Heart left ventricle (tissue), 13 donors: ENCODE data around the gene CAPN11.

ENCODE experiments used
- CTCF ChIP-seq, 12 donors: fragments of 200-600 bp; sonication (generic) in 4 of 12; IDR thresholded peaks; one replicate each; pipeline versions ENCODE4 v1.5.0 to v1.8.0; 2018 to 2022; ENCODE audit warnings: antibody characterized with exemption in 12 of 12, mild to moderate bottlenecking in 5 of 12
- POLR2A ChIP-seq, 2 donors: fragments of 450-650 bp; IDR thresholded peaks; one replicate each; pipeline ENCODE4 v1.6.1; 2017; ENCODE audit warnings: antibody characterized with exemption in 2 of 2, mild to moderate bottlenecking in 2 of 2, moderate library complexity in 2 of 2
- donor health status: ischemic (EF 13 %, LVEDD 7.1; RV severe dilation, severe dysfunction).
- donor health status: DM: no; HTN: yes; CAD: no.
- donor health status: DM: no; HTN: no; CAD: no.
- donor health status: ischemic (EF 25% LVEDD 6.9; RV normal size, moderate dysfunction).
- donor health status: ischemic (EF 25% LVEDD 5.7; RV mildly dilated, moderate dysfunction).
- donor health status: ischemic (EF 35%, LVEDD 5.7; RV mildly dilated, moderate dysfunction).
- donor health status: nonischemic (EF 11% LVEDD 7.7; RV severe dilation, severe dysfunction).
- donor health status: DM: yes; HTN: yes; CAD: no.
- donor health status: PGD.
- donor health status: ischemic (EF 29% LVEDD 5.4; RV normal size, mild dysfunction).
- donor health status: nonischemic (EF 23%, LVEDD 6.1; RV moderate dilation, normal function).

DNA sequence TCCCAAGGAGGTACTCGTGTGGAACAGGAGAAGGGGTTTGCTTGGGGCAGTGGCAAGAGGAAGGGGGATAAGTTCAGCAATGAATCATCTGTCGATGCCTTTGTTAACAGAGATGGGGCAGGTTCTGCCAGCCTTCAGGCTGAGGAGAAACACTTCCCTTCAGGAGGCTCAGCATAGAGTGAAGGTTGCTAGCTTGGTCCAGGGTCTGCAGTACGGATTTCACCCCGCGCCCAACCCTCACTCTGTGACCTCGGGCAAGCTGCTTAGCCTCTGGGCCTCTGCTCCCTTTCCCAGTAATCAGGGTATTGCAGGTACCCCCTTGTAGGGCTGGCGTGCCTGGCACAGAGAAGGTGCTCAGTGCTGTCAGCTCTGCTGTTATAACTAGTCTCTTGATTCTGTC, 7.5 kb downstream of the CAPN11 start:
- TF ChIP-seq CTCF (IDR thresholded peaks at IDR 0.05): no peak
- TF ChIP-seq POLR2A (IDR thresholded peaks at IDR 0.05): no peak
